ENCODE measurements around the gene GAS2. TPM values are rescaled to one million over a fixed set of nuclear protein-coding genes. Genes with fewer than 3 reads are reported as not detected.

GAS2 gene
- total and polyA plus RNA-seq, 2 donors (not counting 1 experiment from before 2014, with no cell fraction given) = 2.5 to 6.5 TPM

- no peak for TF ChIP-seq CTCF (IDR thresholded peaks at IDR 0.05)
- TF ChIP-seq EZH2 (IDR thresholded peaks at IDR 0.05; ENCODE audit: borderline replicate concordance, insufficient read depth, low read depth, low read length, poor library complexity, severe bottlenecking) = no peak
- CTCF ChIA-PET = no interaction called here
- no peak for ATAC-seq (ENCODE audit: low read depth)
Measured at GRCh38 chr11:22752908-22753310, 86.5 kb downstream of the GAS2 start.

GRCh38 chr11:22753416-22753815 is 87.0 kb downstream of the GAS2 start:
- DNase-seq (no peak), ATAC-seq (ENCODE audit: low read depth) (no peak)
- ChIA-PET CTCF (no interaction called here), POLR2A (no interaction called here)
- no CpG with 5 or more reads among the region's 1 CpG for WGBS (ENCODE audit: insufficient coverage)
- Histone ChIP-seq H2AFZ (ENCODE audit: insufficient read depth, low read depth, low read length, poor library complexity, severe bottlenecking) (no peak overlapping the region), H3K4me2 (replicated peaks; ENCODE audit: low read depth, low read length, poor library complexity, severe bottlenecking) (no peak overlapping the region), H3K36me3 (replicated peaks in 1 of 2; ENCODE audit: control extremely low read depth in 1 of 2, control insufficient read depth in 1 of 2, extremely low read depth in 1 of 2, insufficient read depth in 2 of 2, low read length in 1 of 2) (no peaks in the 10 kb centered on the region), H3K27me3 (replicated peaks in 1 of 4; ENCODE audit: control extremely low read depth in 1 of 4, control insufficient read depth in 3 of 4, insufficient read depth in 4 of 4, low read length in 3 of 4) (no peaks in the 10 kb centered on the region), H3K9me3 (ENCODE audit: control extremely low read depth in 1 of 3, control insufficient read depth in 2 of 3, insufficient read depth in 1 of 3, low read length in 2 of 3) (no peaks in the 10 kb centered on the region), H3K9ac (ENCODE audit: low read length) (no peak overlapping the region), H4K20me1 (ENCODE audit: control insufficient read depth, insufficient read depth, low read length, poor library complexity, severe bottlenecking) (no peaks in the 10 kb centered on the region), H3K27ac (ENCODE audit: low read length in 2 of 2) (no peak overlapping the region), H3K79me2 (ENCODE audit: control insufficient read depth, insufficient read depth, low read length) (no peaks in the 10 kb centered on the region), H3K4me3 (ENCODE audit: control extremely low read depth in 1 of 5, extremely low read depth in 1 of 5, insufficient read depth in 1 of 5, low read depth in 2 of 5, low read length in 4 of 5) (no peak overlapping the region), H3K4me1 (ENCODE audit: control insufficient read depth in 2 of 2, insufficient read depth in 2 of 2, low read length in 2 of 2) (no peaks in the 10 kb centered on the region)
- Mint-ChIP-seq H3K4me3 (no peak overlapping the region), H3K27ac (no peak overlapping the region), H3K9me3 (ENCODE audit: insufficient read depth) (no peaks in the 10 kb centered on the region), H3K4me1 (no peaks in the 10 kb centered on the region), H3K27me3 (no peaks in the 10 kb centered on the region)
- intact Hi-C loops (cut with micrococcal nuclease) = no loop called here
- no peak for TF ChIP-seq EZH2 (IDR thresholded peaks at IDR 0.05; ENCODE audit: borderline replicate concordance, insufficient read depth, low read depth, low read length, poor library complexity, severe bottlenecking)
- TF ChIP-seq CTCF (IDR thresholded peaks at IDR 0.05) = no peak

More at GRCh38 chr11:22752908-22753310, 86.5 kb downstream of the GAS2 start:
- H3K79me2 ChIP-seq (ENCODE audit: control insufficient read depth, insufficient read depth, low read length) = no peaks in the 10 kb centered on the region
- no peak overlapping the region for H3K27ac ChIP-seq (ENCODE audit: low read length in 2 of 2)
- no peak for DNase-seq
- Mint-ChIP-seq H3K27ac (no peak overlapping the region), H3K4me3 (no peak overlapping the region), H3K4me1 (no peaks in the 10 kb centered on the region), H3K9me3 (ENCODE audit: insufficient read depth) (no peaks in the 10 kb centered on the region), H3K27me3 (no peaks in the 10 kb centered on the region)
- no peak overlapping the region for H3K4me3 ChIP-seq (ENCODE audit: control extremely low read depth in 1 of 5, extremely low read depth in 1 of 5, insufficient read depth in 1 of 5, low read depth in 2 of 5, low read length in 4 of 5)
- no peaks in the 10 kb centered on the region for H3K36me3 ChIP-seq (replicated peaks in 1 of 2; ENCODE audit: control extremely low read depth in 1 of 2, control insufficient read depth in 1 of 2, extremely low read depth in 1 of 2, insufficient read depth in 2 of 2, low read length in 1 of 2)
- H4K20me1 ChIP-seq (ENCODE audit: control insufficient read depth, insufficient read depth, low read length, poor library complexity, severe bottlenecking) = no peaks in the 10 kb centered on the region
- intact Hi-C loops (cut with micrococcal nuclease) = no loop called here
- H3K4me1 ChIP-seq (ENCODE audit: control insufficient read depth in 2 of 2, insufficient read depth in 2 of 2, low read length in 2 of 2) = no peaks in the 10 kb centered on the region
- H2AFZ ChIP-seq (ENCODE audit: insufficient read depth, low read depth, low read length, poor library complexity, severe bottlenecking) = no peak overlapping the region
- H3K9me3 ChIP-seq (ENCODE audit: control extremely low read depth in 1 of 3, control insufficient read depth in 2 of 3, insufficient read depth in 1 of 3, low read length in 2 of 3) = no peaks in the 10 kb centered on the region
- POLR2A ChIA-PET = no interaction called here
- H3K27me3 ChIP-seq (replicated peaks in 1 of 4; ENCODE audit: control extremely low read depth in 1 of 4, control insufficient read depth in 3 of 4, insufficient read depth in 4 of 4, low read length in 3 of 4) = no peaks in the 10 kb centered on the region
- H3K4me2 ChIP-seq (replicated peaks; ENCODE audit: low read depth, low read length, poor library complexity, severe bottlenecking) = no peak overlapping the region
- no peak overlapping the region for H3K9ac ChIP-seq (ENCODE audit: low read length)
- no CpG with 5 or more reads among the region's 3 CpGs for WGBS (ENCODE audit: insufficient coverage)

All from B cell (primary cell).